Mesodermal cell (in vitro differentiated cells): Measurements from ENCODE around the gene CEACAM8. TPM values are rescaled to one million over a fixed set of nuclear protein-coding genes. Genes with fewer than 3 reads are reported as not detected.
"Not testable (repeated sequence)": the region's sequence is repeated elsewhere in the genome, so short reads cannot be mapped to it uniquely, and the experiment has no call there.

ENCODE experiments used
- H3K27ac ChIP-seq: 2 replicates; pipeline ENCODE4 v1.7.0; 2013; ENCODE audit warnings: mild to moderate bottlenecking, low read depth, low read length, moderate library complexity; ENCODE audit not compliant: severe bottlenecking
- H3K36me3 ChIP-seq: 2 replicates; pipeline ENCODE4 v1.7.1; 2013; ENCODE audit warnings: mild to moderate bottlenecking, low read length, moderate library complexity; ENCODE audit not compliant: control insufficient read depth, insufficient read depth
- H3K4me1 ChIP-seq: one replicate; pipeline ENCODE4 v1.7.1; 2013; ENCODE audit warnings: mild to moderate bottlenecking, low read length; ENCODE audit not compliant: insufficient read depth, control insufficient read depth, poor library complexity, severe bottlenecking
- H3K4me3 ChIP-seq: 2 replicates; pipeline ENCODE4 v1.7.0; 2013; ENCODE audit warnings: low read length, control low read depth, mild to moderate bottlenecking; ENCODE audit not compliant: insufficient read depth, poor library complexity, severe bottlenecking; ENCODE audit errors: extremely low read depth
- H3K9me3 ChIP-seq: 2 replicates; pipeline ENCODE4 v1.7.1; 2013; ENCODE audit warnings: mild to moderate bottlenecking, low read length, moderate library complexity; ENCODE audit not compliant: control insufficient read depth
- WGBS, 2 experiments: methylation state at CpG; one replicate each; pipeline ENCODE4 v1.1.5; 2013; ENCODE audit warnings: missing lambda C conversion rate in 2 of 2; ENCODE audit not compliant: insufficient coverage in 2 of 2; 5-methylcytosine and 5-hydroxymethylcytosine counted together
- polyA plus RNA-seq, 2 experiments: library from polyadenylated mRNA; stranded (reverse); fragments of 50-300 nt; gene quantifications; one replicate each; pipeline ENCODE4 v1.2.3, GENCODE V29; 2013

Gene CEACAM8
- polyA plus RNA-seq (2013, experiment 1 of 2), result not detected
- not detected for polyA plus RNA-seq (2013, experiment 2 of 2)

DNA sequence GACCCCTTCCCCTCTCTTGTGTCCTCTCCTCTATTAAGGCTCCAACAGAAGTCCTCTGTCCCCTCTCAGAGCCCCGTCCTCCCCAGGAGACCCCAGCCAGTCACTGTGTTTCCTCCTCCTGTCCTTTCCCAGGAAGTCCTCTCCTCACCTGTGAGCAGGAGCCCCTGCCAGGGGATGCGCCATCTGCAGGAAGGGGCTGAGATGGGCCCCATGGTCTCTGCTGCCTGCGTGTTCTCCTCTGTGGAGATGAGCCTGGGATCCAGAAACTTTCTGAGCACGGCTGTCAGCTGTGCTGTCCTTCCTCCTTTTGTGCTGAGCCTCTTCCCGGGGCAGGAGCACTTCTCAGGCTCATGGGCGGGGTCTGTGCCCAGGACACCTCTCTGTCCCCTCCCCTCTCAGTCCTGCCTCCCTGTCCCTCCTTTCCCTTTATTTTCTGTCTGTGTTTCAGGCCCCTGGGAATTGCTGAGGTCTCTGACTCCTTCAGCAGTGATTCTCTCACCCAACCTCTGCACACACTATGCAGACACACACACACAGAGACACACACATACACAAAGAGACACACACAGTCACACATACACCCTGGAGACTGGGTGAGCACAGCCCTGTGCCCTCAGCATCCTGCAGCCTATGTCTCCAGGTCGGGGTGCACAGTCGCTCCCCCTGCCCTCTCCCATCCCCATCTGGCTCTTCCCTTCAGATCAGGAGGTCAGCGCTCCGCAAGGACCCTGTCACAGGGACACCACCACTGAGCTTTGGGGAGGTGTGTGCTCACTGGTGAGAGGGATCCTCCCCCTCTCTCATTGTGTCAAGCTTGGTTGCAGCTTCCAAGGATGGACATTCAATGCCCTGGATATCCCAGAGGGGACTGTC lies at the start of gene CEACAM8:
CEACAM8 (minus strand) TSS at position 308 of the 873 bp plus-strand sequence; CDS start at position 212, 96 bp downstream.
- Histone ChIP-seq H3K4me1 (no peaks in the 10 kb centered on the region), H3K27ac (no peak within 1 kb of the TSS), H3K36me3 (no peaks in the 10 kb centered on the region), H3K9me3 (no peaks in the 10 kb centered on the region), H3K4me3 (no peak within 1 kb of the TSS)
- 55 to 62% methylated on average over 8 of the region's 10 CpGs for WGBS, 2 experiments

DNA sequence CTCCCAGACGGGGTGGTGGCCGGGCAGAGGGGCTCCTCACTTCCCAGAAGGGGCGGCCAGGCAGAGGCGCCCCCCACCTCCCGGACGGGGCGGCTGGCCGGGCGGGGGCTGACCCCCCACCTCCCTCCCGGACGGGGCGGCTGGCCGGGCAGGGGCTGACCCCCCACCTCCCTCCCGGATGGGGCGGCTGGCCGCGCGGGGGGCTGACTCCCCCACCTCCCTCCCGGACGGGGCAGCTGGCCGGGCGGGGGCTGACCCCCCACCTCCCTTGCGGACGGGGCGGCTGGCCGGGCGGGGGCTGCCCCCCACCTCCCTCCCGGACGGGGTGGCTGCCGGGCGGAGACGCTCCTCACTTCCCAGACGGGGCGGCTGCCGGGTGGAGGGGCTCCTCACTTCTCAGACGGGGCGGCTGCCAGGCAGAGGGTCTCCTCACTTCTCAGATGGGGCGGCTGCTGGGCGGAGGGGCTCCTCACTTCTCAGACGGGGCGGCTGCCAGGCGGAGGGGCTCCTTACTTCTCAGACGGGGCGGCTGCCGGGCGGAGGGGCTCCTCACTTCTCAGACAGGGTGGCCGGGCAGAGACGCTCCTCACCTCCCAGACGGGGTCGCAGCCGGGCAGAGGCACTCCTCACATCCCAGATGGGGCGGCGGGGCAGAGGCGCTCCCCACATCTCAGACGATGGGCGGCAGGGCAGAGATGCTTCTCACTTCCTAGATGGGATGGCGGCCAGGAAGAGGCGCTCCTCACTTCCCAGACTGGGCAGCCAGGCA lies 44.8 kb upstream of the CEACAM8 start:
- H3K4me1 ChIP-seq, H3K36me3 ChIP-seq, H3K9me3 ChIP-seq, H3K4me3 ChIP-seq, H3K27ac ChIP-seq: not testable (repeated sequence)
- 93% methylated on average over 3 to 8 of the region's 58 CpGs for WGBS, 2 experiments

DNA sequence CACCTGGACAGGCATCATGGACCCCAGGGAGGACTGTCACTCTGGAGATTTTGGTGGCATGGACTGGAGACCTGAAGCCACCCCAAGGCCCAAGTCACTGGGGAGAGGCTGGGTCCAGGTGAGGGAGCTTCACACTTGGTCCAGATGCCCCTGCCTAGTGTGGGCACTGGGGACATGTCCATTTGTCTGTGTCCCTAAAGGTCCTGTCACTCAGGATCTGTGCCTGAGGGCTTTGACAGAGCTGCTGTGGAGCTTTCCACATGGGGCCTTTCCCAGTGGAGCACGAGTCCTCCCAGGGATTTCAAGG lies 40.5 kb upstream of the CEACAM8 start:
- no peaks in the 10 kb centered on the region for H3K4me1 ChIP-seq
- H3K9me3 ChIP-seq, result no peaks in the 10 kb centered on the region
- H3K27ac ChIP-seq, result no peak overlapping the region
- no peak overlapping the region for H3K4me3 ChIP-seq
- 86 to 88% methylated on average over 1 of the region's 1 CpG for WGBS, 2 experiments
- H3K36me3 ChIP-seq, result no peaks in the 10 kb centered on the region

DNA sequence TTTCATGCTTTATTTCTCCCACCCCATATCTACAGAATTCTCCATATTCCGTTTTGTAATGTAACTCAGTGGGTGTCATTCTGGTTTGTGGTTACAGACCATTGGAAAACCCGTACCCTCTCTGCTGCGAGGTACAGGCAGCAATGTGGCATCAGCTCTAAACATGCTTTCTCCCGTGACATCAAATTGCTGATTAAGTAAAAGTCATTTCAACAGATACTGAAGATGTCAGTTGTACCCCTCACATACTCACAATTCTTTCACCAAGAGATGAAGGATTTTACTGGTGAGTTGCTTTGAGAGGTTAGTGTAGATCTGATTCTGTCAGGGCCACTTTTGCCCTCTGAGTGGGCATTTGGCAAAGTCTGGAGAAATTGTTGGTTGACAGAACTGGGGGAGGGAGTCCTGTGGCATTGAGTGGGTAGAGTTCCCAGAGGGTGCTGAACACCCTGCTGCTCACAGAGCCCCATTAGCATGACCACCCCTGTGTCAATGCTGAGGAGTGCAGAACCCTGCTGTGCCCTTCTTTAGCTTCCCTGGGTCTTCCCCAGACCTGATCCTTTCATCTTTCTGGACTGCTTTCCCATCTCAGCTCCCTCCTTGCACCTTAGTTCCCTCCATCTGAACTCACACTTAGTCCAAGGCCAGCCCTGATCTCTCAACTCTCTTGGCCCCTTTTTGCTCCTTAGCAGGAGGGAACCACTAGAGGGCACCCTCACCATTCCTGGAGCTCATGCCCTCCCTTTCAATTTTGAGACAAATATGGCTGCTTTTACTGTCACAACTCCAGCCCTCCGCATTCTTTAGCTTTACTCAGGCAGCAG lies 39.9 kb upstream of the CEACAM8 start:
- H3K27ac ChIP-seq, result no peak overlapping the region
- 64 to 90% methylated on average over 2 to 3 of the region's 5 CpGs for WGBS, 2 experiments
- no peaks in the 10 kb centered on the region for H3K36me3 ChIP-seq
- H3K9me3 ChIP-seq, result peaks cover 2% of the 10 kb centered on the region
- H3K4me3 ChIP-seq, result no peak overlapping the region
- H3K4me1 ChIP-seq, result no peaks in the 10 kb centered on the region

DNA sequence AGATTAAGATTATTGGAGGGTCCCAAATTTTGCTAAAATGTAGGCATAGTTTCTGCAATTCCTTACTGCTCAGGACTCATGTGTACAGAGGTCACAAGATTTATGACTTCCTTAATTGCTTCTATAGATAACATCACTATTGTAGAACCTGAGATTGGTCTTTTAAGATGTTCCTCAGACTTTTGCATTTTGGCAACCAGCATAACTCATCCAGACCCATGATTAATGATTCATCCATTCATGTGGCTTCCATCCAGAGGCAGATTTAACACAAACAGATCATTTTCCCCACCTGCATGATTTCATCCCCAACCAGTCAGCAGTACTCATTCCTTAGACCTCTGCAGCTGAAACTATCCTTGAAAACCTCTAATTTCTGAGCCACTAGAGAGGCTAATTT lies 34.5 kb upstream of the CEACAM8 start:
- Histone ChIP-seq H3K9me3 (peaks cover 4% of the 10 kb centered on the region), H3K4me3 (no peak overlapping the region), H3K4me1 (no peaks in the 10 kb centered on the region), H3K36me3 (no peaks in the 10 kb centered on the region), H3K27ac (no peak overlapping the region)

DNA sequence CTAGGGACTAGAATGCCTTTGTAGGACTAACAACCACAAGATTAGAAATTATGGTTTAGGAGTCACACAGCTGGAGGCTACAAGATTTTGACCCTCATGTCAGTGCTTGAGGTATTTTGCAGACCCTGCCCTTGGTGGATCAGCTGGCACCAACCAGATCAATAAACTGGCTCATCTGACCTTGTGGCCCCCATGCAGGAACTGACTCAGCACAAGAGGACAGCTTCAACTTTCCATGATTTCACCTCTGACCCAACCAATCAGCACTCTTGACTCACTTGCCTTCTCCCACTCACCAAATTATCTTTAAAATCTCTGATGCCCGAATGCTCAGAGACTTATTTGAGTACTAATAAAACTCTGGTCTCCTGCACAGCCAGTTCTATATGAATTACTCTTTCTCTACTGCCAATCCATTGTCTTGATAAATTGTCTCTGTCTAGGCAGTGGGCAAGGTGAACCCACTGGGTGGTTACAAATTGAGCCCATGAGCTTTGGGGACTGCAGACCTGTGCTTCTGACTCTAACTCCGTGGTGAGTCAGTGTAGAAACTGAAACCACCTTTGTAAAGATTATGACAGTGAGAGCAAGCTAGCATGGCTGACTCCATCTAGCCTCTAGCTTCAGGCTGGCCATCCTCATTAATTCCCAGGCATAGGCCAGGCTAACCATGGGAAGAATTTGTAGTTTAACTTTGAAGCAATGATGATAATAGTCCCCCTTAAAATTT lies 33.9 kb upstream of the CEACAM8 start:
- no peaks in the 10 kb centered on the region for H3K4me1 ChIP-seq
- WGBS, 2 experiments, result 35 to 60% methylated on average over 1 to 2 of the region's 2 CpGs
- no peaks in the 10 kb centered on the region for H3K36me3 ChIP-seq
- peaks cover 4% of the 10 kb centered on the region for H3K9me3 ChIP-seq
- H3K4me3 ChIP-seq, result no peak overlapping the region
- H3K27ac ChIP-seq, result no peak overlapping the region

DNA sequence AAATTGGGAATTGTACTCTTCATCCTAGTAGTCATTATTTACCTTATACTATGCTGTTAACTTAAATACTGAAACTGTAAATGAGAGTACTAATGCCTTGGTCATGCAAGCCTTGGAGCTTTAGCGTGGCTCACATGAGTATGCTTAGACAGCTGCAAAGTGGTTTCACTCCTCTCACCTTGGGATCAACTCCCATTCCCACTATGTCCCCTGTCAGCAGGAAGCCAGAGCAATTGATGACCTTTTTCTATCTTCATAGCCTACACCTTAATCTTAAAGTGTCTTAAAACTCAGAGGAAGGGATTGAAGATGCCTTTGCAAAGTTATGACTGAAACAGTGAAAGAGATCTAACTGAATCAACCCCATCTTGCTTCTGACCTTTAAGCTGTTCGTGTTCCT lies 33.2 kb upstream of the CEACAM8 start:
- no peaks in the 10 kb centered on the region for H3K4me1 ChIP-seq
- H3K9me3 ChIP-seq, result peaks cover 4% of the 10 kb centered on the region
- H3K27ac ChIP-seq, result no peak overlapping the region
- H3K4me3 ChIP-seq, result no peak overlapping the region
- 60% methylated on average over 1 of the region's 2 CpGs for WGBS, 2 experiments
- no peaks in the 10 kb centered on the region for H3K36me3 ChIP-seq

DNA sequence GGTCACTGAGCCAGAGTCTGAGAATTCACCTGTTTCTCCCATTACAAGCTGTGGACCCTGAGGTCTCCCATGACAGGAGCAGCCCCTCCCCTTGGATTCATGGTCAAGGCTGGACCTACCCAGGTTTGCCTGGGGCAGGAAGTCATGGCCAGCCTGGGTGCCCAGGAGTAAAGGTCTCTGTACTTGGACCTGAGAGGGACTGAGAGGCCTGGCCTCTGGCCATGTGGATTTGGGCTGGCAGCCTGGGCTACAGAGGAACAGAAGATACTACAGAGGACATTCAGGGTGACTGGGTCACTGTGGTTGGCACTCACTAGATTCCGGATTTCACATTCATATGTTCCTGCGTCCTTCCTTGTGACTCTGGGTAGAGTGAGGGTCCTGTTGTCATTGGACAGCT lies 31.5 kb upstream of the CEACAM8 start:
- Histone ChIP-seq H3K27ac (no peak overlapping the region), H3K36me3 (no peaks in the 10 kb centered on the region), H3K9me3 (peaks cover 4% of the 10 kb centered on the region), H3K4me1 (no peaks in the 10 kb centered on the region), H3K4me3 (no peak overlapping the region)
- 80 to 100% methylated on average over 1 to 2 of the region's 2 CpGs for WGBS, 2 experiments

DNA sequence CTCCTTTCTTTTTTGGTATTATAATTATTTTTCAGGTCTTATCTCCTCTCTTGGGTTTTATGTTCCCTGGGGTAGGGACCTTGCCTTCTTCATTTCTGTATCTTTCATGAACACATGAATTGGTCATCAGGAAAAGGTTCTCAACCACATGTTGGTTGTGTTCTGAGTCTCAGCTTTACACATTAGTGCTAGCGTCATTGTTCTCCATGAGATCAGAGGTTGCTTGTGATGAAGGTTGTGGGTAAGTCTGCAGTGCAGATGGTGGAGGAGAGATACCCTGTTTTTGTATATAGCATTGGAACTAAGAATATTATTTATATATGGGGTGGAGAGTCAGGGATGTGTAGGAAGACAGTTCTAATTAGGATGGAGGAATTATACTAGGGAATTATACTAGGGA lies 24.5 kb upstream of the CEACAM8 start:
- Histone ChIP-seq H3K36me3 (no peaks in the 10 kb centered on the region), H3K9me3 (no peaks in the 10 kb centered on the region), H3K4me3 (no peak overlapping the region), H3K27ac (no peak overlapping the region), H3K4me1 (no peaks in the 10 kb centered on the region)
- WGBS, 2 experiments, result 71 to 83% methylated on average over 1 of the region's 1 CpG

DNA sequence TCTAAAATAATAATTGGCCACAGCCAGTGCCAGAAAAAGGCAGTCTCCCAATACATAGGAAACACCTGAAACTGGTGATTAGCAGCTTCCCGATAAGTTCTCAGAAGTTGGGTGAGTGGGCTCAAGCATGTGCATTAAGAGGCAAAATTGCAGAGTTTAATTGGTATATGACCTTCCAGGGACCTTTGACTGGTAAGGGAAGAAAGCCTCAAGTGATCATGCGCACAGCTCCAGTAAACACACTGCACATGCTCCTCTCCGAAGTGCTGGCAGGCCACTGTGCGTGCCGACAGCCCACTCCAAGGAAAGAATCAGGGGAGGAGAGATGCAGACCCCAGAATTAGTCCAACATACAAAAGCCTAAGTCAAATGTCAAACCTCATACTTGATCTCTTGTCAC lies 18.9 kb upstream of the CEACAM8 start:
- no peaks in the 10 kb centered on the region for H3K9me3 ChIP-seq
- no peak overlapping the region for H3K4me3 ChIP-seq
- no peaks in the 10 kb centered on the region for H3K36me3 ChIP-seq
- no peak overlapping the region for H3K27ac ChIP-seq
- no peaks in the 10 kb centered on the region for H3K4me1 ChIP-seq
- 88 to 93% methylated on average over 5 of the region's 5 CpGs for WGBS, 2 experiments
